Kidney (tissue), 14 donors: ENCODE results near the gene ASTN2. TPM values are rescaled to one million over a fixed set of nuclear protein-coding genes. Genes with fewer than 3 reads are reported as not detected.

Source experiments
- DNase-seq, 5 donors: peaks; one replicate each; pipeline ENCODE4 v3.0.0-alpha.2; 2013 to 2020
- FAIRE-seq: peaks from 2 replicates; lab custom pipeline; 2012; peaks lifted over from hg19 to GRCh38; lab: Jason Lieb, UNC
- H3K27ac ChIP-seq, 2 donors: one replicate each; pipeline ENCODE4 v1.7.0; 2013; ENCODE audit warnings: low read depth in 2 of 2, low read length in 2 of 2, inconsistent platforms in 1 of 2
- H3K27me3 ChIP-seq: one replicate; pipeline ENCODE4 v1.7.1; 2013; ENCODE audit warnings: low read length, inconsistent platforms; ENCODE audit not compliant: control insufficient read depth, insufficient read depth
- H3K36me3 ChIP-seq, 3 donors: one replicate each; pipeline versions ENCODE4 v1.7.0 to v1.7.1; 2013; ENCODE audit warnings: low read length in 3 of 3, control low read depth in 1 of 3, inconsistent platforms in 1 of 3; ENCODE audit not compliant: insufficient read depth in 3 of 3, control insufficient read depth in 2 of 3
- H3K4me1 ChIP-seq, 3 donors: one replicate each; pipeline versions ENCODE4 v1.7.0 to v1.7.1; 2013; ENCODE audit warnings: low read length in 3 of 3, inconsistent platforms in 1 of 3, low read depth in 1 of 3; ENCODE audit not compliant: control insufficient read depth in 2 of 3, insufficient read depth in 2 of 3
- H3K4me3 ChIP-seq, 3 donors: one replicate each; pipeline versions ENCODE4 v1.7.0 to v1.8.1; 2013; ENCODE audit warnings: low read length in 3 of 3, control low read depth in 1 of 3, inconsistent platforms in 1 of 3
- H3K9ac ChIP-seq, 3 donors: one replicate each; pipeline versions ENCODE4 v1.7.0 to v1.7.1; 2013; ENCODE audit warnings: low read length in 3 of 3, control low read depth in 1 of 3, inconsistent platforms in 1 of 3
- H3K9me3 ChIP-seq, 3 donors: one replicate each; pipeline versions ENCODE4 v1.7.0 to v1.7.1; 2013; ENCODE audit warnings: low read length in 3 of 3, control low read depth in 1 of 3, inconsistent platforms in 1 of 3; ENCODE audit not compliant: control insufficient read depth in 2 of 3, insufficient read depth in 1 of 3
- CTCF ChIP-seq: IDR thresholded peaks from 3 replicates; pipeline ENCODE4 v1.5.1; 2012; ENCODE audit warnings: mild to moderate bottlenecking, moderate library complexity, borderline replicate concordance; ENCODE audit not compliant: insufficient read depth; ENCODE audit errors: extremely low read depth
- intact Hi-C: fragments of 100-400 bp; cut with DNase I; formaldehyde crosslinking; loops from one replicate; pipeline ENCODE4 v1.11.1; 2022
- polyA plus RNA-seq: library from polyadenylated mRNA; stranded (reverse); fragments of 350-450 nt; fragmentation: Illumina TruSeq; extraction: RNeasy Lipid Tissue Mini Kit (QIAGEN cat#74804); gene quantifications from one replicate; pipeline ENCODE4 v1.2.3, GENCODE V29; 2014; ENCODE audit warnings: low read depth, low replicate concordance; ENCODE audit not compliant: insufficient read depth
- total RNA-seq: library from RNA; stranded (reverse); fragmentation: NEBNext Ultra II Directional; extraction: Animal tissue kit (Norgen Biotek cat#: 25700); gene quantifications from one replicate; pipeline ENCODE4 v1.2.1, GENCODE V29; 2021
- donor health status: control.
- donor health status: control.
- donor health status: control.
- donor health status: control.
- donor health status: control.
- donor health status: DM: yes; HTN: yes; CAD: no.
- donor health status: Normal renal cell carcinoma (clear cell type).

Gene ASTN2
- total and polyA plus RNA-seq, 2 donors from 2014 or later, result 7.6 to 11.5 TPM

- DNase-seq, result peak in 2 of 5 donors; percentile 19 to 26
- no peak for TF ChIP-seq CTCF
- H3K36me3 ChIP-seq, result no peaks in the 10 kb centered on the region
- no peak overlapping the region for H3K9ac ChIP-seq
- no peak overlapping the region for H3K27ac ChIP-seq
- H3K4me1 ChIP-seq, result no peaks in the 10 kb centered on the region
- intact Hi-C loops, result no loop called here
- FAIRE-seq, result no peak
- no peak overlapping the region for H3K4me3 ChIP-seq
- no peaks in the 10 kb centered on the region for H3K9me3 ChIP-seq
- H3K27me3 ChIP-seq, result no peaks in the 10 kb centered on the region
Observed at GRCh38 chr9:116493183-116493860, 921.5 kb downstream of the ASTN2 start.

GRCh38 chr9:116491659-116492058 is 923.2 kb downstream of the ASTN2 start:
- H3K27ac ChIP-seq, result no peak overlapping the region
- no peaks in the 10 kb centered on the region for H3K9me3 ChIP-seq
- no peaks in the 10 kb centered on the region for H3K36me3 ChIP-seq
- H3K27me3 ChIP-seq, result no peaks in the 10 kb centered on the region
- no peak overlapping the region for H3K4me3 ChIP-seq
- no peak for TF ChIP-seq CTCF
- H3K4me1 ChIP-seq, result no peaks in the 10 kb centered on the region
- no peak for DNase-seq
- intact Hi-C loops, result no loop called here
- FAIRE-seq, result no peak
- H3K9ac ChIP-seq, result no peak overlapping the region

- FAIRE-seq (no peak), DNase-seq (peak in 2 of 5 donors; percentile 43 to 55)
- no peak overlapping the region for H3K27ac ChIP-seq
- no peak for TF ChIP-seq CTCF
- H3K27me3 ChIP-seq, result no peaks in the 10 kb centered on the region
- no peaks in the 10 kb centered on the region for H3K4me1 ChIP-seq
- intact Hi-C loops, result no loop called here
- H3K36me3 ChIP-seq, result no peaks in the 10 kb centered on the region
- H3K4me3 ChIP-seq, result no peak overlapping the region
- no peak overlapping the region for H3K9ac ChIP-seq
- no peaks in the 10 kb centered on the region for H3K9me3 ChIP-seq
Observed at GRCh38 chr9:116491219-116491618, 923.6 kb downstream of the ASTN2 start.
